ENCODE data around the gene ZNF432.
A peak's percentile ranks its signal among the peaks of the same experiment; 100 is the strongest.

Gene ZNF432

GRCh38 chr19:52020506-52020905 is 28.1 kb downstream of the ZNF432 start:
- DNase-seq (ENCODE audit: insufficient read length, low spot score) (no peak), FAIRE-seq (no peak)

GRCh38 chr19:52010674-52011073 is 38.0 kb downstream of the ZNF432 start:
- FAIRE-seq (no peak), DNase-seq (ENCODE audit: insufficient read length, low spot score) (no peak)

GRCh38 chr19:52007806-52008557 is 40.7 kb downstream of the ZNF432 start, which contains the start of gene ZNF615:
Gene ZNF615, minus strand, starts transcription at chr19:52008211. Its CDS starts 4,500 bp downstream, at chr19:52003711.
- FAIRE-seq: peak; percentile 99
- peak; percentile 45 for DNase-seq (ENCODE audit: insufficient read length, low spot score)

GRCh38 chr19:52007451-52007805 is 41.2 kb downstream of the ZNF432 start:
- peak; percentile 73 for FAIRE-seq
- no peak for DNase-seq (ENCODE audit: insufficient read length, low spot score)

GRCh38 chr19:51994048-51994644 is 54.5 kb downstream of the ZNF432 start:
- no peak for FAIRE-seq
- DNase-seq (ENCODE audit: insufficient read length, low spot score): no peak

GRCh38 chr19:51993422-51993821 is 55.2 kb downstream of the ZNF432 start:
- DNase-seq (ENCODE audit: insufficient read length, low spot score): no peak
- no peak for FAIRE-seq

- DNase-seq (ENCODE audit: insufficient read length, low spot score): peak; percentile 61
- peak; percentile 98 for FAIRE-seq
Observed at GRCh38 chr19:51986309-51987291, 62.0 kb downstream of the ZNF432 start, which contains the start of gene ZNF350. Gene ZNF350, minus strand, starts transcription at chr19:51986840. Its CDS starts 12,480 bp downstream, at chr19:51974360.

- DNase-seq (ENCODE audit: insufficient read length, low spot score): no peak
- FAIRE-seq: no peak
Observed at GRCh38 chr19:51983361-51983760, 65.3 kb downstream of the ZNF432 start.

Measured in GM19239 (cell line).